ENCODE results near the gene FGFR3. TPM values are rescaled to one million over a fixed set of nuclear protein-coding genes. Genes with fewer than 3 reads are reported as not detected.

The FGFR3 gene
- total RNA-seq, 1 donor from 2014 or later, result 11.3 TPM

DNA sequence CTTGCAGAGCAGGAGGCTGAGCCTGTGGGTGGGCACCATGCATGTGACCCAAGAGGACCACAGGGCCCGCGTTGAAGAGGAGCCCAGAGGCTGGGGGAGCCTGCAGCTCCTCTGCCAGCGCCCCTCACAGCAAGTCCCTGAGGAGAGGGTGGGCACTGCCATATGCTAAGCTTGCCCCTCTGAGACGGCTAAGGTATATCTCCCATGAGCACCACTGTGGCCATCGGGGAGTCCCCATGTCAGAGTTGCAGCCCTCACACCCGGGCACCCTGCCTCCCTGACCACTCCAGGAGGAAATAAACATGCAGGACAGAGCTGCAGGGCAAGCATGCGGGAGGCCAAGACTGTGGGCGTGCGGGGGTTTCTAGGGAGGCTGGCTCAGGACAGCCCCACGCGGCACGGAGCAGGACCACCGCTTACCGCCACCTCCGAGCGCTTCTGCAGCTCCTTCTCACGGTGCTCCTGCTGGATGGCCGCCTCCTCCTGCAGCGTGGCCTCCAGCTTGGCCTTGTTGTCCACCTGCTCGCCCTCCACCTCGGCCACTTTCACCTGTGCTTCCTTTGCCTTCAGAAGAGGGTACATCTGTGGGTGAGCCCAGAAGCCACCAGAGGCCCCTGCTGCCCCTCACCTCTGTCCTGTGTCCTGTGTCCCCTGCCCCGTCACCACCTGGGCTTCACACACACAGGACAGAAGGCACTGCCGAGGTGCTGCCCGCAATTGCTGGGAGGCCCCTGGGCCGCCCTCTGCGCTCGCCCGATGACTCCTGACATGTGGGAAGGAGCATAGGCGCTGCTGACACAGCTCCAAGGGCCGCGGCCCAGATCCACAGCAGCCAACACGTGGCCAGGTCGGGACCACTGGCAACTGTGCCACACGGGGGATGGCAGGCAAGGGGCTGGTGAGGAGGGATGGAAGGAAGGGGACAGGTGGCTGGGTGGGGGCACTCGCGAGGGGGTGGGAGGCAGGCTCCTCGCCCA lies 29.8 kb downstream of the FGFR3 start:
- DNase-seq, result no peak
- H3K36me3 Mint-ChIP-seq (ENCODE audit: unreplicated experiment), result peaks cover 9% of the 10 kb centered on the region
- H3K4me3 Mint-ChIP-seq (ENCODE audit: unreplicated experiment), result no peak overlapping the region
- H3K27ac Mint-ChIP-seq (ENCODE audit: unreplicated experiment), result no peak overlapping the region
- H3K9me3 Mint-ChIP-seq (ENCODE audit: unreplicated experiment), result peaks cover 4% of the 10 kb centered on the region
- peaks cover 1% of the 10 kb centered on the region for H3K27me3 Mint-ChIP-seq (ENCODE audit: unreplicated experiment)
- TF ChIP-seq, protein P1, sequence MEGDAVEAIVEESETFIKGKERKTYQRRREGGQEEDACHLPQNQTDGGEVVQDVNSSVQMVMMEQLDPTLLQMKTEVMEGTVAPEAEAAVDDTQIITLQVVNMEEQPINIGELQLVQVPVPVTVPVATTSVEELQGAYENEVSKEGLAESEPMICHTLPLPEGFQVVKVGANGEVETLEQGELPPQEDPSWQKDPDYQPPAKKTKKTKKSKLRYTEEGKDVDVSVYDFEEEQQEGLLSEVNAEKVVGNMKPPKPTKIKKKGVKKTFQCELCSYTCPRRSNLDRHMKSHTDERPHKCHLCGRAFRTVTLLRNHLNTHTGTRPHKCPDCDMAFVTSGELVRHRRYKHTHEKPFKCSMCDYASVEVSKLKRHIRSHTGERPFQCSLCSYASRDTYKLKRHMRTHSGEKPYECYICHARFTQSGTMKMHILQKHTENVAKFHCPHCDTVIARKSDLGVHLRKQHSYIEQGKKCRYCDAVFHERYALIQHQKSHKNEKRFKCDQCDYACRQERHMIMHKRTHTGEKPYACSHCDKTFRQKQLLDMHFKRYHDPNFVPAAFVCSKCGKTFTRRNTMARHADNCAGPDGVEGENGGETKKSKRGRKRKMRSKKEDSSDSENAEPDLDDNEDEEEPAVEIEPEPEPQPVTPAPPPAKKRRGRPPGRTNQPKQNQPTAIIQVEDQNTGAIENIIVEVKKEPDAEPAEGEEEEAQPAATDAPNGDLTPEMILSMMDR (IDR thresholded peaks at IDR 0.05; ENCODE audit: partially characterized antibody, unreplicated experiment), result no peak
- H3K4me1 Mint-ChIP-seq (ENCODE audit: low read depth, unreplicated experiment), result peaks cover 8% of the 10 kb centered on the region

DNA sequence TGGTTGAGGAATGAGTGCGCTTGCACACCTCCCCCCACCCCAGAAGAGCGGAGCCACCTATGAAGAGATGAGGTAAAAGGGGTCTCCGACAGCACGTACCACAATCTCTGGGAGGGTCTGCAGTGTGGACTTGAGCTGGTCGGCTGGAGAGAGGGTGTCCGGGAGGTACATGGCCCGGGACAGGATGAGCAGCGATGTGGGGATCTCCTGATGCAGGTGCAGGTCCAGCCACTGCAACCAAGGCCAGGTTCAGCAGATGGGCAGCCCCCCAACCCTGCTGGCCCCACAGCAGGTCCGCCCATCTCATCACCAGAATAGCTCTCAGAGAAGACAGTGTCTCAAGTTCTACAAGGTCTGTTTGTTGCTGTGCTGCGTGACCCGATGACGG lies 30.4 kb downstream of the FGFR3 start:
- peaks cover 9% of the 10 kb centered on the region for H3K36me3 Mint-ChIP-seq (ENCODE audit: unreplicated experiment)
- TF ChIP-seq, protein P1 (IDR thresholded peaks at IDR 0.05; ENCODE audit: partially characterized antibody, unreplicated experiment), result no peak
- no peak overlapping the region for H3K4me3 Mint-ChIP-seq (ENCODE audit: unreplicated experiment)
- H3K27me3 Mint-ChIP-seq (ENCODE audit: unreplicated experiment), result peaks cover 1% of the 10 kb centered on the region
- peaks cover 4% of the 10 kb centered on the region for H3K9me3 Mint-ChIP-seq (ENCODE audit: unreplicated experiment)
- H3K27ac Mint-ChIP-seq (ENCODE audit: unreplicated experiment), result no peak overlapping the region
- no peak for DNase-seq
- H3K4me1 Mint-ChIP-seq (ENCODE audit: low read depth, unreplicated experiment), result peaks cover 8% of the 10 kb centered on the region

DNA sequence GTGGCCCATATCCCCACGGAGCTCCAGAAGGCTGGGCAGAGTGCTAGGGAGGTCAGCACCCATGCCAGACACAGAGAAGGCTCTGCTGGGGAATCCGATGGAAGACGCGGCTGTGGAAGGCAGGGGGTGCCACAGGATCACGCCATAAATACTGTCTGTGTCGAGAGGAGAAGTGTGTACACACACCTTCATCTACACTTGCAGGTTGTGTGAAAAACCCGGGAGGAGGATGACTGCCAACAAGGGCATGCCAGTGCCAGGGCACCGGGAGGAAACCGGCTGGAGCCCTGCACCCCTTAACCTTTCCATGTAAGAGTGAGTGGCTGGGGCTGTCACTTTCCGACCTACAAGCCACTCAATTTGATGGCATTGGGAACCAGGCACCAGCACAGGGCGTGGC lies 31.7 kb downstream of the FGFR3 start:
- TF ChIP-seq, protein P1 (IDR thresholded peaks at IDR 0.05; ENCODE audit: partially characterized antibody, unreplicated experiment), result no peak
- DNase-seq, result no peak
- Mint-ChIP-seq H3K4me1 (ENCODE audit: low read depth, unreplicated experiment) (peaks cover 8% of the 10 kb centered on the region), H3K27me3 (ENCODE audit: unreplicated experiment) (peaks cover 1% of the 10 kb centered on the region), H3K27ac (ENCODE audit: unreplicated experiment) (no peak overlapping the region), H3K9me3 (ENCODE audit: unreplicated experiment) (peaks cover 9% of the 10 kb centered on the region), H3K36me3 (ENCODE audit: unreplicated experiment) (peaks cover 15% of the 10 kb centered on the region), H3K4me3 (ENCODE audit: unreplicated experiment) (no peak overlapping the region)

DNA sequence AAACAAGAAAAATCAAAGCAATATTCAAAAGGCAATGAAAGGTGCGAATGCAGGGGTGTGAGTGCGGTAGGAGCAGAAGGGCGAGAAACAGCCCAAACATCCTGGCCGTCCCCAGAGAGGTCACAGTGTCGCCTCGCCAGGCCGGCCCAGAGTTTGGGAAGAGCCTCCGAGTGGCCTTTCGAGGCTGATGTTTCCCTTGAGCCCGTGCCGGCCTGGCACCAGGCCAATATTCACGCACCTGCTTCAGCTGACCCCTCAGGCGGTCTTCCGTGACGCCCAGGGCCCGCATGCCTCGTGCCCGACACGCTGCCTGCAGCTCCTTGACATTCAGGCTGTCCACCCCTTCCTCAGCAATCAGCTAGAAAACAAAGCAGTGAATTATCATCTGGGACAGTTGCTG lies 32.2 kb downstream of the FGFR3 start:
- TF ChIP-seq, protein P1 (IDR thresholded peaks at IDR 0.05; ENCODE audit: partially characterized antibody, unreplicated experiment), result no peak
- Mint-ChIP-seq H3K9me3 (ENCODE audit: unreplicated experiment) (peaks cover 10% of the 10 kb centered on the region), H3K27me3 (ENCODE audit: unreplicated experiment) (peaks cover 1% of the 10 kb centered on the region), H3K4me1 (ENCODE audit: low read depth, unreplicated experiment) (peaks cover 8% of the 10 kb centered on the region), H3K36me3 (ENCODE audit: unreplicated experiment) (peaks cover 20% of the 10 kb centered on the region), H3K4me3 (ENCODE audit: unreplicated experiment) (peak overlapping the region; percentile 25), H3K27ac (ENCODE audit: unreplicated experiment) (peak overlapping the region; percentile 52)
- no peak for DNase-seq
